GM11168 (cell line): ENCODE measurements around the gene CHRNE.

Experiments
- in situ Hi-C: fragments of 300-500 bp; cut with MboI; formaldehyde crosslinking; loops from one replicate; pipeline ENCODE4 v1.12.0; 2022; ENCODE audit warnings: low sequenced_read_pairs; ENCODE audit not compliant: unreplicated experiment

The CHRNE gene

DNA sequence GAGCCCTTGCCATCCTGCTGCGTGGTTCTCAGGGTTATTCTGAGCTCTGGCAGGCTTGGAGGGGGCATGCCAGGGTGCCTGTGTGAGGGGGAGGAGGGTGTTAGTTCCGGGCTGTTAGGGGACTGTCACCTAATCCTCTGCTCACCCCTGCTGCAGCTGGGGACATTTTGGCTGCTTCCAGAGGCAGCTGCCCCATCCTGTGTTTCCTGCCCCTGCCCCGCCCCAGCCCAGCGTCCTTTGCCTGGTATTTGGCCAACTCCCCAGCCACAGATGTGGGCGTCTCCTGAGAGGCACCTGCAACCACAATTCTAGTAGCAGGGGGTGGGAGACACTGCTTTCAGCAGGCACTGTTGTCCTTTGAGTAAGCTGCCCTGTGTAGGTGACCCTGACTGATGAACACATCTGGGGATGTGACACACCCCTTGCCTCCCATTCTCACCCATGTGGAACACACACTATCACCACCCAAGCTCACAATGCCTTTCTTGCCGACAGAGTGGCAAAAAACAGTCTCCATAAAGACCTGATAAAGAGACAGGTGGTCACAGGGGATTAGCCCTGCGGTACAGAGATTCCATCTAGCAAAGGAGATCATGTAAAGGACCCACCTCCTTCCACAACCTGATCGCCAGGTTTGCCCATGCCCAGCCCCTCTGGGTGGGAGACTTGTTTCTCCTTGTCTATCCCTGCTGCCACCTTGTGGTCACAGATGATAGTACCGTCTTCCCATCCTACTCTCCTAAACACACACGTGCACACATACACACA lies at the start of gene CHRNE:
CHRNE (minus strand) TSS at position 48 of the 768 bp plus-strand sequence; CDS start at position 13, 35 bp downstream.
- in situ Hi-C loops: no loop called here

DNA sequence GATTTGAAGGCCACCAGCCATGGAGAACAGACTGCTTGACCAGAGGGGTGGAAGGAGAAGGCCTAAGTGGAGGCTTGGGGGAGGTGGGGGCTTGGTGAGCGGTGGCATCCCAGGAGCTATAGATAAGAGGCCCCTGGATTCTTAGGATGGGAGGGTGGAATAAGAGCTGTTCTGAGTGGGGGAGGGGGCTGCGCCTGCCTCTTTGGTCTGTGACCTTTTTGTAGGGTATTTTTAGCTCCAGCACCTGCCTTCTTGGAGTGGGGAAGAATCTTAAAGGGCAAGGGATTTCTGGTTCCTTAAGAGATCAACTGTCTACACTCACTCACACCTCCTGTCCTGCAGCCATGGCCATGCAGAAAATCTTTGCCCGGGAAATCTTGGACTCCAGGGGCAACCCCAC lies 48.6 kb upstream of the CHRNE start:
- in situ Hi-C loops: no loop called here

DNA sequence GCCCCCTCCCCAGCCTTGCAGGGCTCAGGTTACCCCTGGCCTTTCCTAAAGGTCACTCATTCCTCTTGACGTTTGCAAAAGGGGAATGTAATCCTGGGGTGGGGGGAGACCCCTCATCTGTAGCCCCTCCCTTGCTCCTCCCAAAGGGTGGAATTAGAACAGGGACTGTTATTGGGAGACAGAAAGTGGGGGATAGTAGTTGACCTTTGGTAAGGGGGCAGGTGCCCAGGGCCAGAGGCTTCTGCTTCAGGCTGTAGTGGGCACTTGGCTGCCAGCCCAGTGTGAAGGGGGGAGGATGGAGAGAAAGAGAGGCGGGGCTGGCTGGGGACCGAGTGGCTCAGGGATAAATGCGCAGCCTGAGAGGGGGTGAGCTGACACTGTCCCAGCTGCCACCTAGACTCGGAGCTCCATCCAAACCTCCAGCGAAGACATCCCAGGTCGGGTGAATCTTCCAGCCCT lies 47.9 kb upstream of the CHRNE start, which contains the start of gene ENO3:
ENO3 (plus strand) TSS at position 374 of the 459 bp plus-strand sequence. CDS start 711 bp downstream, outside the sequence.
- in situ Hi-C loops: no loop called here

DNA sequence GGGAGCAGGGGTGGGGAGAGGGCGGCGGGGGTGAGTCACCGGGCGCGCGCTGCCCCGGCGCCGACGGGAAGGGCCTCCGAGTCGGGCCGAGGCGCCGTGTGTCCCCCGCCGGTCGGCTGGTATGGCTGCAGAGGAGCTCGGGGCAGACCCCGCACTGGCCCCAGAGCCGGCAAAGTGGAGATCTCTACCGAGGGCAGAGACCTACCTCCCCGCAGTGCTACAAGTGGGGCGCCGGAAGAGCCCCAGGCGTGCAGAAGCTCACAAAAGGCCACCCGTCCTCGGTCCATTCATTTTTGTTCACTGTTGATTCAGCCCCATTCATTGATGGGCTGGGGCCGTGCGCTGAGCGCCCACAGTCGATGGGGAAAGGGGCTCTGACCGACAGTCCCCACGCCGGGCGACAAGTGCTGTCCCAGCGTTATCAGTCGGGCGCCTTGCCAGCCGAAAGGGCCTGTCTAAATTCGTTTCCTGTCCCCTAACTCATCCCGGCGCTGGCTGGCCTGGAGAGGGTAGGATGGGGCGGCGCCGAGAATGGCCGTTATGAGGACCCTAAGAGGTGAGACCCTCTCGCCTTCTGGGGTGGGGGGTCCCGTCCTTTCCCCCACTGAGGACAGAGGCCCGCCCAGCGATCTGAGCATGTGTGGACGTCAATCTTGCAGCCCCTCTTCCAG lies 47.3 kb upstream of the CHRNE start:
- in situ Hi-C loops: no loop called here

DNA sequence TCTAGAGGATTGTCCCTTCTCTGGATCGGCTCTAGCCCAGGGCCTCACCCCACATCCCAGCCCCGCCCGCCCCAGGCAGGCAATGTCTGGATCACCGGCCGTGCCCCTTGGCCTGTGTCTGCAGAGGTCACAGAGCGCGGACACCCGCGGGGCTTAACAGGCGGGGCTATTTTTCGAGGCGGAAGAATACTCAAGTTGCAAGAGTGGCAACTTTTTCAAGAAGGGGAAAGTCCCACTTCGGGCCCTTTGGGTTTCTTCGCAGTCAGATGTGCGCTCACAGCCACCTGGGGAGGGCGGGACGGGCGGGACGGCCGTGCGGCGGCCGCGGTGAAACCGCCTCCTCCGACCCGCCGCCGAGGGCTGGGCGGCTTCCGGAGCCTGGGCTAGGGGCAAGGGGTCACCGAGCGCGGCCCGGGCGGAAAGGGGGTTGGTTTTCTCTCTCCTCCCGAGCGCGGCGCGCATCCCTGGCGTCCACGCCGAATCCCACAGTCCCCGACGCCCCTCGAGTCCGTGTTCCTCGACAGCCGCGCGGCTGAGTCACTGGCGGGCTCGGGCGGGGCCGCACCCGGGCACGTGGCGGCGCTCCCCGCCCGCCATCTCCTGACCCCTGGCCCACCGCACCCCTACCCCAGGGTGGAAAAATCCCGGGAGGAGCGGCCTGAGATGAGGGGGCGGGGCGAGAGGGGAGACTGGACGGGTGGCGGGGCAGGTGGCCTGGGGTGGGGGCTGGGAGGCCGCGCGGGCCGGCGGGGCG lies 46.6 kb upstream of the CHRNE start:
- in situ Hi-C loops: no loop called here

DNA sequence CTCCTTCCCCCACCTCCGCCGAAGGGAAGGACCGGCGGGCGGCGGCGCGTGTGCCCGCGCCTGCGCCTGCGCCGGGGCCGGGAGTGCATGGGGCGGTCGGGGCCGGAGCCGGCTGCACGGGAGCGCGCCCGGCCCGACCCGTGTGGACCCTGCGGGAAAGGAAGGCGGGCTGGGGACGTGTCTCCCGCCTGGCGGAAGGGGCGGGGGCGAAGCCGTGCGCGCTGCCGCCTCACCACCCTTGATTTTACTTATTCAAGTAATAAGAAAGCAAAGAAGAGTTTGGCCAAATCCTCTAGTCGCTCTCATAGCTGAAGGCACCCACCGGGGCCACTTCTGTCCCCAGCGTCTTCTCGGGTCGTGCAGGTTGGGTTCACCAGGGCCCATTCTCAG lies 46.0 kb upstream of the CHRNE start:
- in situ Hi-C loops: no loop called here

DNA sequence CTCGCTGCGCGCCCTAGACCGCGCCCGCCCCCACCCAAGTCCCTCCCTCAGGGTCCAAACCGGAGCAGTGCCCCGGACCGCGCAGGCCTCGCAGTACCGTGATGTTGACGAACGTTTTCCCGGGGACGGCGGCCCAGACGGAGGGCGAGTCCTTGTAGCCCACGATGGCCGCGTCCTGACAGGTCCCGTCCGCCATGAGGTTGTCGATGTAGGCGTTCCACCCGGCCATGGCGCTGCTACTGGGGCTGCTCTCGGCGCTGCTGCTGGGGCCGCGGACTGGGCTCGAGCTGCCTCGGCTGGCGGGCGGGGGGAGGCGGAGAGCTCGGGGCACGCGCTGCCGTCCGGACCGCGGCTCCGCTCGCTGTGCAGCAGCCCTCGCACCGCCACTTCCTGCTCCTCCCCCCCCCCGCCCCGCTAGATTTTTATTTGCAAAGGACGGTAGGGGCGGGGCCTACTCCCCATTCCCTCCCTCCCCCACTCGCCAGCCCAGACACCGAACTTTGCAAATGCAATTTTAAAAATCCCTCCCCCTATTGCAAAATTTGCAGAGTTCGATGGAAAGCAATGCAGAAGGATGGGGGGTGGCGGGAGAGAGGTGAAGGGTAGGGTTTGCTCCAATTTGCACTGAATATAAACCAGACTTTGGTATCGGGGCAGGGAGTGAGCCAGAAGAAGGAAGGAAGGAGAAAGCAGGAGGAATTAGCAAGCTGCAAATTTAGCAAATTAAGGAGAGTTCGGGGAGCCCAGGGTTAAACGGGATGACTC lies 45.5 kb upstream of the CHRNE start, which contains the start of gene PFN1:
PFN1 (minus strand) TSS at position 365 of the 765 bp plus-strand sequence; CDS start at position 229, 136 bp downstream.
- in situ Hi-C loops: no loop called here

DNA sequence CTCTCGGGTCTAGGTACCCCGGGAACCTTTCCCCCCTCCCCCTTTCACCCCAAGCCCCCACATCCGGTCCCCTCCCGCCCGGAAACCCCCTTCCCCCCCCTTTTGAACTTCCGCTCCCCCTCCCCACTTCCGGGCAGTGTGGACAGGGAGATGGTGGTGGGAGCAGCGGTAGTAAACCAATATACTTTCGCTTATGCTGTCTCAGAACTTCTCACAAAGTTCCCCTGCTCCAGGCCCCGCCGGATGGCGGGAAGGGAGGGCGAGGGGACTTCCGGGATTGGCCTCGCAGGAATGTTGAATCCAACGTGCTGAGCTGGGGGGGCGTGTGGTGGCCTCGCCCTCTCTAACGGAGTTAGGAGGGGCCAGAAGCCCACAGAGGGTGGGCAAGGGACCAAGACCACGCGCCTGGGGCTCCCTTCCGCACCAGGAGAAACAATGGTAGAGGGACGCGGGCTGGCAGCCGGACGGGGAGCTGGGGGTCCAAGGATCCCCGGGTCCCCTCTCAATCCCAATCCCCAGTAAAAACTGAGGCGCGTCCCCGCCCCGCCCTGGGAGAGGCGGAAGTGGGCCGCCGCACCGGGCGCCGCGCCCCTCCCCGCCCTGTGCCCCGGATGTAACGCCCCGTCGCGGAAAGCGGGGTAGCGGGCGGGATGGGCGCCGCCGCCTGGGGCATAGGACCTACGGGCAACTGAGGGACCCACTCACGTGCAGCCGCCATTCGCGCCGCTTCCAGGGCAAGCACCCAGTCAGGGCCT lies 44.7 kb upstream of the CHRNE start:
- in situ Hi-C loops: no loop called here

DNA sequence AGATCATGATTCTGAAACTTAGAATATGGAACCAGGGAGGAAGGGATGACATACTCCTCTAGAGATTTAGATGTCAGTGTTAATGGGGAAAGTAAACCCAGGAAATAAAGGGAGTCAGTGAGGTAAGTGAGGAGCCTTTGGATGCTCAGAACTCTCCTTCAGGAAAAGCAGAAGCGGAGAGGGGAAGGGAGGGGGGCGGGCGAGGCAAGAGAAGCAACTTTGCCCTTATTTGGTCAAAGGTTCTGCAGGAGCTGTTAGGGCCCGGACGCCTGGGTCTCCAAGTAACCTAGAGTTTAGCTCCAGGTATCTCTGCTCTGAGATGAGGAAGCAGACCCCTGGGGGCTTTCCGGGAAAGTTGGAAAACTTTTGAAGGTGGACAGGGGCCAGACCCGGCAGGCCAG lies 44.1 kb upstream of the CHRNE start:
- in situ Hi-C loops: no loop called here

DNA sequence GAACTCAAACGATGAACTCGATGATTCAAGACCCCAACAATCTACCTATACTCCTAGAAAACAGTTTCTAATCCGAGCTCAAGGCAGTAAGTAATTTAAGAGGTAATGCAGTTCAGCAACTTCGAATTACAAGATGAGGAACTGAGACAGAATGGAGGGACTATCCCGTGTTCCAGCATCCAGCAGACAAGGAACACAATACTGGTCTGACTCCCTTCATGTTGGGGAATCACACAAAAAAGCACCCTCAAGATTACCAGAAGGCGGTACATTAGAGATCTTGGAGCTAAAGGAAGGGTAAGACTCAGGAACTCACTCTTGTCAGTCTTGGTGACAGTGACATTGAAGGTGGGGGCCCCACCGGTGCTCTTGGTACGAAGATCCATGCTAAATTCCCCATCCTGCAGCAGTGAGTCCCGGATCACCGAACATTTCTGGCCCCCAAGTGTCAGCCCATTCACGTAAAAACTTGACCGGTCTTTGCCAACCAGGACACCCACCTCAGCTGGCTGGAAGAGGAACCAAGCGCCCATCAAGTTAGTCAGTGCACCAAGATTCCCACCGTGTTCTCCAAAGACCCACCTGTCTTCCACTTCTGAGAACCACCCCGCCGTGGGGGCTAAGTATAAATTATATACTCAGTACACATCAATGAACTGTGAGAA lies 43.5 kb upstream of the CHRNE start:
- in situ Hi-C loops: no loop called here

DNA sequence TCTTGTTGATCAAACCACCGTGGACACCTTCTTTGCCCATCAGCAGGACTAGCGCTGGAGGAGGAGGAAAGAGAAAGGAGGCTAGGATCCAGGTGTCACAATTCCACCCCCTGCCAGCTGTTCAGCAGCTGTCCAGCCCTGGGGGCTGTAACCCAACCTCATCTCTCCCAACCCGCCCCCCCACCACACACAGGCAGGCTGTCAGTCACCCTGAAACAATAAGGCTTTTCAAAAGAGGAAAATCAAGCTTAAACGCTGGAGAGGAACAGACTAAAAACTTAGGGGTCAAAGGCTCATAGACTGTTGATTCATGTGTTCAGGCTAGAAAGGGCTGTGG lies 43.0 kb upstream of the CHRNE start:
- in situ Hi-C loops: no loop called here

DNA sequence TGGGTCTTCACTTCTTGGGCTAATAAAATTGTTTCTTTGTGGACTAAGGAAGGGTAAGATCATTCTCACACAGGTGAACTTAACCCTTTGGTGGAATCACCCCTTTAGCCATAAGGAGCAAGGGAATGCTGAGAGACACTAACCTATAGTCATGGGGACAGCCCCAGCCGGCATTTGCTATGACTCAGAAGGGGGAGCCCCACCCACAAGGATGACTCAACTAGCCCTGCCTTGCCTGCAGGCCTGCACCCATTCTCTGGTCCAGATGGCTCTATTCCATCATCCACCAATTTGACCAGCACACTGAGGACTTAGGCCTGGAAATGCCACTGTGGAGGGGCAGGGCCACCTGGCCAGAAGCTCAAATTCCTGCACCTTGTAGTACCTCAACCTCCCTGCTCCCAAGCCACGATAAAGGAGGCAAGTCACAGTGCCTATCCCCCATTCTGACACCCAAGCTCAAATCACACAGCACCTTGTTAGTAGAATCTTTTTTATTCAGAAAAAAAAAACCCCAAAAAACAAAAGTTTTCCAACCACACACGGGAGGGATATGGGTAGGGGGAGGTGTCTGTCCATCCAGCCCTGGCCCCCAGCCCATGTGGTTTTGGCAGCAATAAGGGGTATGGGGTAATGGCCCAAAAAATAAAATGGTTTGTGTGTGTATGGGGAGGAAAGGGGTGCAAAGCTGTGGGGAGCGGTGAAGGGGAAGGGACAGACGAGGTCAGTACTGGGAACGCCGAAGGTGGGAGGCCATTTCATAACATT lies 42.5 kb upstream of the CHRNE start:
- in situ Hi-C loops: no loop called here

DNA sequence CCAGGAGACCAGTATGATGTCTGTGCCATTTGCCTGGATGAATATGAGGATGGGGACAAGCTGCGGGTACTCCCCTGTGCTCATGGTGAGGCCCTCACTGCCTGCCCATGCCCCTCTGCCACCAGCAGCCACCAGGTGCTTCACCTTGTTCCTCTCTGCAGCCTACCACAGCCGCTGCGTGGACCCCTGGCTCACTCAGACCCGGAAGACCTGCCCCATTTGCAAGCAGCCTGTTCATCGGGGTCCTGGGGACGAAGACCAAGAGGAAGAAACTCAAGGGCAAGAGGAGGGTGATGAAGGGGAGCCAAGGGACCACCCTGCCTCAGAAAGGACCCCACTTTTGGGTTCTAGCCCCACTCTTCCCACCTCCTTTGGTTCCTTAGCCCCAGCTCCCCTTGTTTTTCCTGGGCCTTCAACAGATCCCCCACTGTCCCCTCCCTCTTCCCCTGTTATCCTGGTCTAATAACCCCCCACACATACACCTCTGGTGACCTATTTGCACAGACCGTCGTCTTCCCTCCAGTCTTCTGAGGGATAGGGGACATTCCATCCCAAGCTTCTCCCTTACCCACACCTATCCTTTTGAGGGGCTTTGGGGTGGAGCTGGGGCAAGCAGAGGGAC lies 41.8 kb upstream of the CHRNE start:
- in situ Hi-C loops: no loop called here

DNA sequence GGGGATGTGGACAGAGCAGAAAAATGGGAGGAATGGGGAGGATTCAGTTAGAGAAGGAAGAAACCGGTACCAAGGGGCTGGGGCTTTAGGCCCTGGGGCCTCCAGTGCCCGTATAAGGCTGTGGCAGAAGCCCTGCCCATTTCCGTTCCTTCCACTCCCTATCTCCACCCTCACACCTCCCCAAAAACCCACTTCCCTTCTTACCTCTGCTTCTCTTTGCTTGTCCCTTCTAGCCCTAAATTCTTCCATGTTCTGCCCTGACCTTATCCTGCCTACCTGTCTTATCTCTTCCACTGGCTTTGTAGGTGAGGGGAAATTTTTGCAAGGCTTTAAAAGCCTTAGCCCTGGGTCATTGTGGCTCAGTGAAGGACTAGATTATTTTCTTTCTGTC lies 41.3 kb upstream of the CHRNE start:
- in situ Hi-C loops: no loop called here

DNA sequence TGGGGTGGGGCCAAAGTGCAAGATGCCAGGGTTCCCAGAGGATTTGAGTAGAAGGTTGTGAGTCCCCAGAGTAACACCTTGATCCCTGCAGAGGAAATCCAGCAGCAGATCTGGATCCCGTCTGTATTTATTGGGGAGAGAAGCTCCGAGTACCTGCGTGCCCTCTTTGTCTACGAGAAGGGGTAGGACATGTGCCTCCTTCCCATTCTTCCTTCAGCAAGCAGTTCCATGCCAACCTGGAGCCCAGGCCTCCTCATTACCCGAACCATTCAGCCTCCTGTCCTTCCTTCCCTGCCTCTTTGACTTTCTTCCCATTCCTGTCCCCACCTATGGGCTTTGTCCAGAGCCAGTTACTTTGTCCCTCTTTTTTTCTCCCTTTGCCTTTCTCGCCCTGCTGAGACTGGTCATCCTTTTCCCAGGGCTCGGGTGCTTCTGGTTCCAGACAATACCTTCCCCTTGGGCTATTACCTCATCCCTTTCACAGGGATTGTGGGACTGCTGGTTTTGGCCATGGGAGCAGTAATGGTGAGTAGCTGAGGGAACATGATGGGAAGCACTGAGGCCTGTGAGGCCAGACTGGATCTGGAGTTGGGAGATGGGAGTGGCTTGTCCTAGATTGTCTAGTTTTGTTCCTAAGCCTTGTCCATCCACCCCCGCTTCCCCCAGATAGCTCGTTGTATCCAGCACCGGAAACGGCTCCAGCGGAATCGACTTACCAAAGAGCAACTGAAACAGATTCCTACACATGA lies 40.0 kb upstream of the CHRNE start:
- in situ Hi-C loops: no loop called here

DNA sequence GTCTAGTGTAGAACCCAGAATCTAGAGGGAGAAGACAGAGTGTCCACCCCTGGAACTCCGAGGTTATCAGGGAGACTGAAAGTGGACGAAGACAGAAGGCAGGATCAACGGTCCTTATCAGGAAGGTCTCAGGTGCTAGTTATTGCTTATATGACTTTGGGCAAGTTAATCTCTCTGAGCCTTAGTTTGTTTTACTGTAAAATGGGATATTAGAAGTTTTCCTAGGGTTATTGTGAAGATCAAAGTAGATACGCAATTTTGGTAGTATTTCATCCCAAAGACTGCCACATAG lies 38.4 kb upstream of the CHRNE start:
- in situ Hi-C loops: no loop called here

DNA sequence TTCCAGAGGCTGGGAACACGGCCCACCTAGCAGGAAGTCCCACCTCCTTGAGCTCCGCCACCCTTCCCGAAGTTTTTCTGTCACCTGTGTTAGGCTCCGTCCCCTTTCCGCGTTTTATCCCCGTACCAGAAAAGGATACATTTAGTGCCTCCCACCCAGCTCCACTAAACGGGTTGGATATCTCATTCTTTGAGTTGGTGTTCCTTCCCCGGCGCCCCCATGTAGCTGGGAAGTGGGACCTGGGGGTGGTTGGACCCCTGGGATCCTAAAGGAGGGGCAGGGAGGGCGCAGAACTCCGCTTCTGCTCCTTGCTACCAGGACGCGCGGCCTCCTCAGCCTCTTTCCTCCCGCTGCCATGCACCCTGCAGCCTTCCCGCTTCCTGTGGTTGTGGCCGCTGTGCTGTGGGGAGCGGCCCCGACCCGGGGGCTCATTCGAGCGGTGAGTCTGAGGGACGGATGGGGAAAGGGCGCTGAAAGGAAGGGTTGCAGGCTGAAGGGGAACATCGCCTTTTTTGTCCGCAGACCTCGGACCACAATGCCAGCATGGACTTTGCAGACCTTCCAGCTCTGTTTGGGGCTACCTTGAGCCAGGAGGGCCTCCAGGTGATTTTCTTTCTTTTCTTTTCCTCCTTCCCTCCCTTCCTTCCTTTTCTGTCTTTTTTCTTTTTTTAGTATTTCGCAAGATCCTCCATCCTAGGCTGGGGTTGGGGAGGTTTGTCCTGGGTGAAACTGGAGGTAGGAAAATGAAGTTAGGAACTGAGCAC lies 37.8 kb upstream of the CHRNE start:
- in situ Hi-C loops: no loop called here
